GM23248 (cell line): ENCODE data around the gene MAP2K5.

Experiments used
- EZH2 ChIP-seq: fragments of 200-600 bp; sonication (generic); IDR thresholded peaks from 2 replicates; pipeline ENCODE4 v1.6.1; 2018; ENCODE audit warnings: antibody characterized with exemption, mild to moderate bottlenecking; ENCODE audit not compliant: insufficient read depth, poor library complexity, severe bottlenecking
- EZH2phosphoT487 ChIP-seq: fragments of 200-600 bp; sonication (generic); IDR thresholded peaks from 2 replicates; pipeline ENCODE4 v1.6.1; 2018; ENCODE audit warnings: antibody characterized with exemption, moderate library complexity, mild to moderate bottlenecking, low read depth; ENCODE audit not compliant: insufficient read depth

DNA sequence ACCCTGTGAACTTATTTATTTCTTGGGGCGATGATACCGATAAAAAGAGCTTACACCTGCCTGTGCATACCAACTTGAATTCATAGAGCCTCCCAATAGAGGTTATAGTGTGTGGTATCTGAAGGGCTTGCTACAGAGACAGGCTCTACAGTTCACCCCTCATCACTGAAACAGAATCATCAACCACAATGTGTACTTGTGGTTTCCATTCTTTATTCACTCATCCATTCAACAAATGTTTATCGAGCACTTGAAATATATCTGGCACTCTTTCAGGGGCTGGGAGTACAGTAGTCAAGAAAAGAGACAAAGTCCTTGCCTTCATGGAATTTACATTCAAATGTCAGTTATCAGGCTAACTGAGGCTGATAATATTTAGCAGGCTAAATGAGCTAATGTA is 148.4 kb downstream of the MAP2K5 start:
- TF ChIP-seq EZH2 (no peak), EZH2phosphoT487 (no peak)
